HCT116 (cell line): Measurements from ENCODE around the gene LFNG. TPM values are rescaled to one million over a fixed set of nuclear protein-coding genes. Genes with fewer than 3 reads are reported as not detected.

Experiments used
- ATAC-seq: fragments of 200-7000 bp; cut with Tn5 transposase; 2 replicates; pipeline ENCODE4 v1.9.1; 2020; ENCODE audit warnings: mild to moderate bottlenecking, moderate library complexity
- BruUV-seq: library from RNA; stranded (reverse); fragments of 400-500 nt; replicated peaks from 2 replicates; lab custom pipeline; 2021; lab: Mats Ljungman, UMichigan
- CTCF ChIA-PET: fragments of 300-600 bp; sonication (Branson Sonifier 250); formaldehyde crosslinking; loops from one replicate; lab custom pipeline; 2021; ENCODE audit warnings: antibody characterized with exemption; lab: Charles Lee
- POLR2A ChIA-PET: fragments of 300-600, 350-600 bp; sonication (Branson Sonifier 250); formaldehyde crosslinking; loops from one replicate; lab custom pipeline; 2021; ENCODE audit warnings: antibody characterized with exemption; lab: Charles Lee
- RAD21 ChIA-PET, 2 experiments: fragments of 300-600 bp; sonication (Branson Sonifier 250); formaldehyde crosslinking; loops; one replicate each; lab custom pipeline; 2023; ENCODE audit warnings: low total read pairs in 2 of 2; ENCODE audit not compliant: uncharacterized antibody in 2 of 2, unreplicated experiment in 2 of 2, low non-redundant PET in 1 of 2; lab: Charles Lee
- DNase-seq: peaks from one replicate; pipeline ENCODE4 v3.0.0-alpha.2; 2010; ENCODE audit warnings: low read depth, low spot score
- H2AFZ ChIP-seq: fragments of 200-600 bp; shearing (Covaris generic), sonication (generic); 2 replicates; pipeline ENCODE4 v1.6.1; 2017; ENCODE audit warnings: low read depth, mixed run types, mixed read lengths, antibody characterized with exemption, low read length; ENCODE audit not compliant: poor library complexity, severe bottlenecking
- H3K27ac ChIP-seq: 2 replicates; pipeline ENCODE4 v1.5.1; 2012; ENCODE audit warnings: low read depth, low read length
- H3K27me3 ChIP-seq: fragments of 200-600 bp; sonication (generic); 2 replicates; pipeline ENCODE4 v1.6.1; 2016; ENCODE audit warnings: mixed run types, low read length, mixed read lengths; ENCODE audit not compliant: insufficient read depth
- H3K36me3 ChIP-seq, 2 experiments: fragments of 200-500 bp in 1 of 2; fragments of 200-600 bp in 1 of 2; sonication (Bioruptor generic) in 1 of 2; sonication (generic) in 1 of 2; 2 replicates each; pipeline versions ENCODE4 v1.5.1 to v1.6.1; 2014 to 2016; ENCODE audit warnings: low read length in 2 of 2, inconsistent platforms in 1 of 2, mixed read lengths in 1 of 2, mixed run types in 1 of 2; ENCODE audit not compliant: insufficient read depth in 2 of 2, control insufficient read depth in 1 of 2
- H3K4me1 ChIP-seq, 2 experiments: fragments of 200-600 bp in 1 of 2; sonication (generic) in 1 of 2; 2 replicates each; pipeline versions ENCODE4 v1.5.1 to v1.6.1; 2012 to 2017; ENCODE audit warnings: low read length in 2 of 2, inconsistent platforms in 1 of 2, mild to moderate bottlenecking in 1 of 2, mixed read lengths in 1 of 2, mixed run types in 1 of 2, moderate library complexity in 1 of 2; ENCODE audit not compliant: insufficient read depth in 2 of 2, control insufficient read depth in 1 of 2
- H3K4me2 ChIP-seq: fragments of 200-600 bp; sonication (generic); 2 replicates; pipeline ENCODE4 v1.6.1; 2017; ENCODE audit warnings: mixed run types, low read length, mixed read lengths
- H3K4me3 ChIP-seq, 2 experiments: fragments of 200-600 bp in 1 of 2; sonication (generic) in 1 of 2; replicated peaks in 1 of 2; 2 replicates each; pipeline ENCODE4 v1.5.1; 2011 to 2016; ENCODE audit warnings: low read length in 2 of 2, control low read depth in 1 of 2, low read depth in 1 of 2, mild to moderate bottlenecking in 1 of 2, mixed read lengths in 1 of 2, mixed run types in 1 of 2
- H3K79me2 ChIP-seq: fragments of 200-600 bp; sonication (generic); 2 replicates; pipeline ENCODE4 v1.6.1; 2017; ENCODE audit warnings: mild to moderate bottlenecking, mixed run types, low read length, moderate library complexity, mixed read lengths; ENCODE audit not compliant: insufficient read depth
- H3K9ac ChIP-seq: fragments of 200-600 bp; sonication (generic); 2 replicates; pipeline ENCODE4 v1.6.1; 2016; ENCODE audit warnings: low read length, mixed read lengths
- H3K9me2 ChIP-seq: fragments of 200-600 bp; sonication (generic), shearing (Covaris generic); 2 replicates; pipeline ENCODE4 v1.6.1; 2017; ENCODE audit warnings: mixed run types, mild to moderate bottlenecking, moderate library complexity; ENCODE audit not compliant: insufficient read depth
- H3K9me3 ChIP-seq, 2 experiments: fragments of 200-500 bp in 1 of 2; fragments of 200-600 bp in 1 of 2; sonication (Bioruptor generic) in 1 of 2; sonication (generic) in 1 of 2; 2 replicates each; pipeline ENCODE4 v1.6.1; 2014 to 2017; ENCODE audit warnings: low read length in 2 of 2, mixed read lengths in 2 of 2, inconsistent platforms in 1 of 2, low read depth in 1 of 2, mild to moderate bottlenecking in 1 of 2, mixed run types in 1 of 2, moderate library complexity in 1 of 2; ENCODE audit not compliant: control insufficient read depth in 1 of 2, insufficient read depth in 1 of 2
- H4K20me1 ChIP-seq: fragments of 200-600 bp; sonication (generic), shearing (Covaris generic); 2 replicates; pipeline ENCODE4 v1.6.1; 2017; ENCODE audit warnings: mixed run types, mild to moderate bottlenecking, moderate library complexity; ENCODE audit not compliant: insufficient read depth
- ATF3 ChIP-seq: IDR thresholded peaks from 2 replicates; pipeline ENCODE4 v1.6.1; 2012
- CBX3 ChIP-seq: IDR thresholded peaks from 2 replicates; pipeline ENCODE4 v1.6.1; 2012; ENCODE audit warnings: low read depth
- ELF1 ChIP-seq: IDR thresholded peaks from 2 replicates; pipeline ENCODE4 v1.6.1; 2012; ENCODE audit warnings: low read depth, borderline replicate concordance
- EZH2 ChIP-seq: fragments of 200-600 bp; sonication (generic); IDR thresholded peaks from 2 replicates; pipeline ENCODE4 v1.6.1; 2017; ENCODE audit warnings: antibody characterized with exemption, mixed run types
- EZH2phosphoT487 ChIP-seq: fragments of 200-600 bp; IDR thresholded peaks from 2 replicates; pipeline ENCODE4 v1.6.1; 2018; ENCODE audit warnings: antibody characterized with exemption, borderline replicate concordance
- JUND ChIP-seq: IDR thresholded peaks from 2 replicates; pipeline ENCODE4 v1.6.1; 2012
- MAX ChIP-seq: IDR thresholded peaks from 2 replicates; pipeline ENCODE4 v1.6.1; 2012
- POLR2A ChIP-seq: IDR thresholded peaks from 2 replicates; pipeline ENCODE4 v1.7.0; 2011; ENCODE audit warnings: borderline replicate concordance; ENCODE audit not compliant: insufficient read depth, insufficient read length; ENCODE audit errors: extremely low read depth
- POLR2AphosphoS5 ChIP-seq: IDR thresholded peaks from 2 replicates; pipeline ENCODE4 v1.6.1; 2011; ENCODE audit warnings: mild to moderate bottlenecking, low read depth, low read length, moderate library complexity
- RAD21 ChIP-seq: IDR thresholded peaks from 2 replicates; pipeline ENCODE4 v1.6.1; 2012; ENCODE audit warnings: low read depth, mild to moderate bottlenecking
- REST ChIP-seq: IDR thresholded peaks from 2 replicates; pipeline ENCODE4 v1.6.1; 2012; ENCODE audit warnings: low read depth
- SIN3A ChIP-seq: IDR thresholded peaks from 2 replicates; pipeline ENCODE4 v1.6.1; 2012; ENCODE audit warnings: low read depth
- SP1 ChIP-seq: IDR thresholded peaks from 2 replicates; pipeline ENCODE4 v1.6.1; 2012; ENCODE audit warnings: low read depth
- SRF ChIP-seq: IDR thresholded peaks from 2 replicates; pipeline ENCODE4 v1.6.1; 2012; ENCODE audit warnings: low read depth
- TCF7L2 ChIP-seq: IDR thresholded peaks from 2 replicates; pipeline ENCODE4 v1.7.0; 2011; ENCODE audit warnings: borderline replicate concordance, inconsistent platforms; ENCODE audit not compliant: insufficient read depth, insufficient read length; ENCODE audit errors: extremely low read depth
- YY1 ChIP-seq: IDR thresholded peaks from 2 replicates; pipeline ENCODE4 v1.6.1; 2011; ENCODE audit warnings: low read length, low read depth, moderate library complexity, mild to moderate bottlenecking; ENCODE audit not compliant: insufficient replicate concordance; ENCODE audit errors: extremely low read depth
- ZFX ChIP-seq: fragments of 450-650 bp; IDR thresholded peaks from 2 replicates; pipeline ENCODE4 v1.6.1; 2017
- ZNF274 ChIP-seq: fragments of 200-500 bp; sonication (Bioruptor generic); IDR thresholded peaks from 2 replicates; pipeline ENCODE4 v1.6.1; 2014; ENCODE audit warnings: mild to moderate bottlenecking, low read depth, low read length, inconsistent platforms
- intact Hi-C: fragments of 100-400 bp; cut with micrococcal nuclease; formaldehyde crosslinking; loops from 2 replicates; pipeline ENCODE4 v1.10.0; 2022
- total RNA-seq: library from RNA; stranded (reverse); gene quantifications from one replicate; pipeline ENCODE4 v1.2.1, GENCODE V29; 2021; ENCODE audit not compliant: unreplicated experiment

The LFNG gene
- total RNA-seq, 1 experiment from 2014 or later: 14.3 TPM

- BruUV-seq: TSS peak; percentile 71
- no peak for DNase-seq
- no peak overlapping the region for H3K27ac ChIP-seq
- TF ChIP-seq ZFX: no peak
- no peak for TF ChIP-seq POLR2AphosphoS5
- no peak for TF ChIP-seq REST
- TF ChIP-seq EZH2: no peak
- TF ChIP-seq SP1: no peak
- no peak for TF ChIP-seq CBX3
- no peak for TF ChIP-seq YY1
- no peak for TF ChIP-seq EZH2phosphoT487
- TF ChIP-seq POLR2A: no peak
- TF ChIP-seq ELF1: no peak
- no peak for TF ChIP-seq RAD21
- no peak for TF ChIP-seq ZNF274
- TF ChIP-seq ATF3: no peak
- no peak for TF ChIP-seq SRF
- no peak for TF ChIP-seq TCF7L2
- no peak for TF ChIP-seq JUND
- no peak for TF ChIP-seq MAX
- TF ChIP-seq SIN3A: no peak
- TF ChIP-seq, all 23 proteins: peak for 0
- H3K9me3 ChIP-seq: no peaks in the 10 kb centered on the region
- POLR2A ChIA-PET: no interaction called here
- no peaks in the 10 kb centered on the region for H3K27me3 ChIP-seq
- H3K4me3 ChIP-seq: peak overlapping the region; percentile 46 to 67
- no peaks in the 10 kb centered on the region for H3K36me3 ChIP-seq
- H3K4me2 ChIP-seq: peak overlapping the region; percentile 90
- no peaks in the 10 kb centered on the region for H3K9me2 ChIP-seq
- CTCF ChIA-PET: no interaction called here
- no peak overlapping the region for H2AFZ ChIP-seq
- RAD21 ChIA-PET: no interaction called here
- intact Hi-C loops: loop anchor here (5.0 kb wide), 1 partner anchor 36 kb away; the partner anchor contains the start of genes BRAT1 and IQCE
- H3K9ac ChIP-seq: peak overlapping the region; percentile 63
- no peaks in the 10 kb centered on the region for H4K20me1 ChIP-seq
- peaks cover 13% of the 10 kb centered on the region; the same call in 1 of the 2 replicates for H3K79me2 ChIP-seq
- ATAC-seq: no peak
- H3K4me1 ChIP-seq: peaks cover 50 to 82% of the 10 kb centered on the region in 2 experiments
These were observed 1.3 kb downstream of the LFNG start for GRCh38 chr7:2520761-2521290.
